Stimulated activated CD4-positive, alpha-beta T cell treated with anti-CD3 and anti-CD28 coated beads, Interleukin-12 subunit alpha, Interleukin-12 subunit beta, amount 100 ng/mL, for 48 hours (primary cell): ENCODE data around the gene ARMC2.

Experiments
- DNase-seq, 3 donors: peaks; one replicate each; pipeline ENCODE4 v3.0.0-alpha.2; 2020; ENCODE audit warnings: low read depth in 2 of 3, low spot score in 1 of 3

The ARMC2 gene

GRCh38 chr6:108983151-108983550 lies 134.9 kb downstream of the ARMC2 start:
- DNase-seq, result no peak

DNA sequence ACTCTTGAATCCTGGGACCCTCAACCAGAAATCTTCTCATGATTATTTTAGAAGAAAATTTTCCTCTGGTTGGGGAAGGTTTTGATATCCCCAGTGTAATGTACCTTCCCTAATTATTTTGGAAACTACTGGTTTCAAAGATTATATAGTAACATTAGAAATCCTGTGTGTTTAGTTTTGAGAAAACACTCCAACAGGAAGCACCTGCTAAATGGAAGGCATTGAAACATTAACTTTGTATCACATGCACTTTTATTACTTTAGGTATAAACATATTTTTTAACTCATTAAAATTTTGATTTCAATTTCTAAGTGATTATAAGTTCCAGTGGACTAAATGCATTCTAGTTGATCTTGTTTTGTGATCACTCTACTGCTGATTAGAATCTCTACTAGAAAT lies 137.1 kb downstream of the ARMC2 start:
- no peak for DNase-seq

DNA sequence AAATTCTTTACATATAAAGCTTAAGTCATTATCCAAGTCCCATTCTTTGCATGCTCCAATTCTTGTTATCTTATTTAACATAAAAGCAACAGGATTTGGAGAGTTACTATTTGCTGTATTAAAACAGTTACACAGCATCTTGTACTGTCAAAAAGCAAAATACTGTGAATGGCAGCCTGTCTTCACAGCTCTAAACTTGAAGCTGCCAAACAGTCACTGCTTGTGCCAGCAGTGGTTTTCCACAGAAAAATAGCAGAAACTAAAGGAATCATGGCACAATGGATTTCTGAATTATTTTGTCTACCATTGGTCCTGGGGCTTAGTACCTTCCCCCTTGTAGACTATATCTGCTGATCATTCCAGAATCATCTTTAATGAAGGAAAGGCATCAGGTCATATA lies 138.9 kb downstream of the ARMC2 start:
- DNase-seq, result no peak

DNA sequence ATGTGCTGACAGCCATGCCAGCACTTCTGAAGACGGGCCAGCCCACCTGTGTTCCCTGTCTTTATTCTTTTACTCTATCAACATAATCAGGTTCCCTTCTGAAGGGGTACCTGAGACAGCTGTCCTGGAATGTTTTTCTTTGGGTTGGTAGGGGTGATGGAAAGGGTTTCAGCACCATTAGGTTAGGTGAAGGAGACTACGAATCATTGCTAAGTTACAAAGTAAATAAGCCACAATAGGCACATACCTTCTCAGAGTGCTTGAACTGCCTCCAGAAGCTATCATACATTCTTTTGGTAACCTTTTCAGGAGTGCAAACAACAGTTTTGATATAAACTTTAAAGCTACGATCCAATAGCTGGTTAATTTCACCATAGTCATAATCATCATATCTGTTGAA lies 140.1 kb downstream of the ARMC2 start:
- no peak for DNase-seq

DNA sequence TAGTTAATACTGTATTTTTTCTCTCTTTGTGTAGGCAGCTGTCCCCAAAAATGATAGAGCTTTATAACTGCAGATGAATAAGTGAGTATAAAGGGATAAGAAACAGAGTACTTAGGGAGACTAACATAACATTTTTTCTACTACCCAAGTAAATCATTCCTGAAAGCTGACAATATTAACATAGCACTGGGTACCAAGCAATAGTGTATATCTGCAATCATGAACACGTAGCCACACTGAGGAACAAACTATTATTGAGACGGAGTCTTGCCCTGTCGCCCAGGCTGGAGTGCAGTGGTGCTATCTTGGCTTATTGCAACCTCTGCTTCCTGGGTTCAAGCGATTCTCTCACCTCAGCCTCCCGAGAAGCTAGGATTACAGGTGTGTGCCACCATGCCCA lies 140.5 kb downstream of the ARMC2 start:
- no peak for DNase-seq

- no peak for DNase-seq
Measured at GRCh38 chr6:108989700-108990099, 141.5 kb downstream of the ARMC2 start.

GRCh38 chr6:108993876-108994275 lies 145.7 kb downstream of the ARMC2 start:
- DNase-seq, result no peak

GRCh38 chr6:108995296-108995695 lies 147.1 kb downstream of the ARMC2 start:
- no peak for DNase-seq

- DNase-seq, result no peak
Measured at GRCh38 chr6:108996208-108996607, 148.0 kb downstream of the ARMC2 start.

- DNase-seq, result no peak
Measured at GRCh38 chr6:108998485-108998884, 150.3 kb downstream of the ARMC2 start.

- DNase-seq, result no peak
Measured at GRCh38 chr6:108999428-108999827, 151.2 kb downstream of the ARMC2 start.

GRCh38 chr6:109000289-109000688 lies 152.1 kb downstream of the ARMC2 start:
- no peak for DNase-seq

DNA sequence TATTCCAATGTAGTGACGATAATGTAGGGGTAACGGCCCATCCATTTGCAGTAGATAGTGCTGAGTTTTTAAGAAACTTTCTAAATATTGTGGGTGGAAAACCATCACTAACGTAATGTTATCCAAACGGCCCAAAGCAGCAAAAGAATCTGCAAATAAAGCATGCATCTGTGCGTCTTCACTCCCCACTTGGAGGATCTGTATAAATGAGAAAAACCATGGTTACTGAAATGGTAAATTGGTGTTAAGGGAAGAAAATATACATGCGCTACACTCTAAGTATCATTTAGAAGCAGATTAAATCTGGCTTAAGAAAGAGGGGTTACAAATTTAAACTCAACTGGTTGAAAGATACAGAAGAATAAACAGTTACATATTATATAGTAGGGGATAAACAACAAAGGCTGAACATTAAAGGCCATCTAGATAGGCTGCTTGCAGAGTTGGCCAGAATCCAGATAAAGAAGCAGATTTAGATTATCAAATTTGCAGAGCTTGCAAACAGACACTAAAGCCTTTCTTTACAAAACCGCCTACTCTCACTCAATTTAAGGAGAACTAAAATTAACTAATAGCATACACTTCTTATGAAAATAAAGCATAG lies 153.2 kb downstream of the ARMC2 start:
- no peak for DNase-seq

DNA sequence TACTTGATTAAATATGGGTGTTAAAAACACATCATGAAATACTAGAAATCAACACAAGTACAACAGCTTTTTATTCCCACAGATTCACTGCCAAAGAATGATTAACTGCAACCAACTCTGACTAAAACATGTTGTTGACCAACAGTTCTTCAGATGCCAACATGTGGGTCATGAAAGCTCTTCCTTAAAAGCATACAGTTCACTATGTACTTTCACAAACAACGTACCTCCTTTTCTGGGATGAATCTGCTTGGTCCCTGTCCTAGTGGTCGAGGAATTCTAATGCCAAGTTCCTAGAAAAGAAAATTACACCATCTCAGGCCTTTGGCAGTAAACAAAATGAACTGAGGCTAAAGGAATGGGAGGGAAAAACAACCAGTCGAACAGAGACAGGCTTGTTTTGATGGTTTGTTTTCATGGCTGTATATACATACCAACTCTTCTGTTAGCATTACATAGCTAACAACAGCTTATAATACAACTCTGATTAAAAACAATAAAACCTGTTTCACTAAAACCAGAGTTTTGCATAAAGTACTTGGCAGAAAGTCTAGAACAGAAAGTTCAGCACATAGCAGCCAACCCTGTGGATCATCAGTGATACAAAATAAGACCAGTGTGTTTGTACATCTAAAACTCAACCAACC lies 154.0 kb downstream of the ARMC2 start:
- no peak for DNase-seq

GRCh38 chr6:109002882-109003281 lies 154.7 kb downstream of the ARMC2 start:
- no peak for DNase-seq

DNA sequence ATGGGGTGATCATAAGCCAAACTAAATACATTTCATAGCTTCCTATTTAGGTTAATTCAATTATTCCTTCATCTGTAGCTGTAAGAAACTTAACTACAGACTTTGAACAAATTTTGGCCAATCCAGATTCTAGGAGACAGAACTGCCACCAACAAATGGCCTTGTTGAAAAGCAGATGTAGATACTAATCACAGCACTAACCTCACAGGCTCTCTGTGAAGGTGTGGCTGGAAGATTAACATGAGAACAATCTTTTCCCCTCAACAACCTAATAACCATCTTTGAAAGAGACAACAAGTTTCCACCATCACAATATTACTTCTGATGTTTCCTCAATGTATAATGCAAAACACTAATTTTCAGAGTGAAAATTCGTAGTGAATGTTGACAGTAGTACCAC lies 158.6 kb downstream of the ARMC2 start:
- DNase-seq, result no peak

GRCh38 chr6:109007521-109007920 lies 159.3 kb downstream of the ARMC2 start:
- DNase-seq, result no peak

DNA sequence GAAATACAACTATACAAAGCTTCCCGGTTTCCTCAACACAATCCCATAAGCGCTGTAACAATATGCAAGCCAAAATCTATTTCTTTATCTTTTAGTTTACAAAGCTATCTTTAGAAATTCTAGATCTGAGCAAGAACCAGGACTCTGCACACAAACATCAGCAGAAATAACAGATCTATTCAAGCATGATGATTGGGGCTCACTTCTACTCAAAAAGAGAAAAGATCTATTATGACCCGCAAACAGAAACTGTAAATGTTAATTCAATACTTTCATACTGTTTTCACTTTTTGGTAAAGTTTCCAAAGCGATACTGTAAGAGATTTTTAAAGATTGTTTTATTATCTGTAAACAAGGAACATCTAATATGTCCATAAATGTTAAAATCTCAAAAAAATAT lies 159.8 kb downstream of the ARMC2 start:
- no peak for DNase-seq

GRCh38 chr6:109008537-109009235 lies 160.5 kb downstream of the ARMC2 start:
- peak in 1 of 3 donors; percentile 3 for DNase-seq

GRCh38 chr6:109009236-109009961 lies 161.2 kb downstream of the ARMC2 start:
- DNase-seq, result peak; percentile 74 to 90 (median 78)

DNA sequence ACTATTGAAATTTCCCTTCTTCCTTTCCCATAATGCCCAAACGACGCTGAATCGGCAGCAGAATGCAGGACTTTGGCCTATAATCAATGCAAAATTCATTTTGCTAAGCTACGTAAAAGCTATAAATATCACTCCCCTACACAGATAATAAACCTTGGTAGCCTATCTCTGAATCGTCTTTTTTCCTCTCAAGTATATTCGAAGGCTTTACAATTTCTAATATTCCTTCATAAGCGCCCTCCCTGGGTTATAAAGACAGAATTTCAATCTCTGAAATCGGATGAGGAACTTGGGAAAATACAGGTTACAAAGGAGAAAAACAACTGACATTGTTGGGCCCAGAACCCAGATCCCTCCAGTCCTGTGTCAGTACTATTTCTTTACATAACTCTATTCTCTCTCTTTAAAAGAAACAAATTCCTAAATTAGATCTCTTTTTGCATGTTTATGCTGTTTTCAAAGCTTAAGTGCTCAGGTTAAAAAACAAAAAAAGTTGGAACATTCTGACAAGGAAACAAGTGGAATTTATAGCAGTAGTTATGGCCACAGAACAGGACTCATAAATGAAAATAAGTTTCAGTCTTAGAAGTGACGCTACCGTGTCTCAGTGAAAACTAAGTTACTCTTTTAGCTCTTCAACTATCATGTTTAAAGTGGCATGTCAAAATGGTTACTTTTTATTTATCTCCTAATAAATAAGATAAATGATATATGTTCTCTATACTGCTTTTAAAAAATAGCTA lies 161.9 kb downstream of the ARMC2 start:
- no peak for DNase-seq
